Measurements from ENCODE around the gene DAAM2. TPM values are rescaled to one million over a fixed set of nuclear protein-coding genes. Genes with fewer than 3 reads are reported as not detected.

The DAAM2 gene
- total RNA-seq, 6 donors from 2014 or later: 21.0 to 81.7 (median 31.9) TPM

GRCh38 chr6:39948199-39948791 is 156.1 kb downstream of the DAAM2 start:
- H3K27me3 ChIP-seq: no peaks in the 10 kb centered on the region
- no peaks in the 10 kb centered on the region for H3K36me3 ChIP-seq
- TF ChIP-seq EP300 (IDR thresholded peaks at IDR 0.05): no peak
- no peak for TF ChIP-seq POLR2AphosphoS5 (IDR thresholded peaks at IDR 0.05)
- TF ChIP-seq POLR2A (IDR thresholded peaks at IDR 0.05): no peak
- no peak for TF ChIP-seq CTCF (IDR thresholded peaks at IDR 0.05)
- DNase-seq: no peak
- no peak overlapping the region for H3K4me3 ChIP-seq
- no peaks in the 10 kb centered on the region for H3K9me3 ChIP-seq
- ATAC-seq (ENCODE audit: low FRiP score in 2 of 2): no peak
- 74 to 76% methylated on average over 5 of the region's 5 CpGs for WGBS, 2 donors
- H3K4me1 ChIP-seq: no peaks in the 10 kb centered on the region
- H3K27ac ChIP-seq: no peak overlapping the region

GRCh38 chr6:39950125-39950720 is 158.0 kb downstream of the DAAM2 start:
- H3K9me3 ChIP-seq: no peaks in the 10 kb centered on the region
- no peak overlapping the region for H3K27ac ChIP-seq
- ATAC-seq (ENCODE audit: low FRiP score in 2 of 2) (no peak), DNase-seq (no peak)
- no peaks in the 10 kb centered on the region for H3K36me3 ChIP-seq
- H3K4me3 ChIP-seq: no peak overlapping the region
- no peaks in the 10 kb centered on the region for H3K27me3 ChIP-seq
- TF ChIP-seq POLR2AphosphoS5 (IDR thresholded peaks at IDR 0.05) (no peak), CTCF (IDR thresholded peaks at IDR 0.05) (no peak), POLR2A (IDR thresholded peaks at IDR 0.05) (no peak), EP300 (IDR thresholded peaks at IDR 0.05) (no peak)
- no peaks in the 10 kb centered on the region for H3K4me1 ChIP-seq

- Histone ChIP-seq H3K4me1 (no peaks in the 10 kb centered on the region), H3K9me3 (no peaks in the 10 kb centered on the region), H3K27me3 (no peaks in the 10 kb centered on the region), H3K27ac (no peak overlapping the region), H3K4me3 (no peak overlapping the region), H3K36me3 (no peaks in the 10 kb centered on the region)
- WGBS, 2 donors: 73 to 76% methylated on average over 5 of the region's 5 CpGs
- ATAC-seq (ENCODE audit: low FRiP score in 2 of 2) (no peak), DNase-seq (no peak)
- no peak for TF ChIP-seq POLR2A (IDR thresholded peaks at IDR 0.05)
- no peak for TF ChIP-seq EP300 (IDR thresholded peaks at IDR 0.05)
- no peak for TF ChIP-seq CTCF (IDR thresholded peaks at IDR 0.05)
- TF ChIP-seq POLR2AphosphoS5 (IDR thresholded peaks at IDR 0.05): no peak
Measured at GRCh38 chr6:39951191-39951590, 159.0 kb downstream of the DAAM2 start.

GRCh38 chr6:39951716-39952115 is 159.5 kb downstream of the DAAM2 start:
- H3K9me3 ChIP-seq: no peaks in the 10 kb centered on the region
- no peaks in the 10 kb centered on the region for H3K27me3 ChIP-seq
- peak overlapping the region in 1 of 4 donors; percentile 3 for H3K27ac ChIP-seq
- no peaks in the 10 kb centered on the region for H3K4me1 ChIP-seq
- no peaks in the 10 kb centered on the region for H3K36me3 ChIP-seq
- peak in 1 of 2 donors; percentile 18 for ATAC-seq (ENCODE audit: low FRiP score in 2 of 2)
- DNase-seq: no peak
- WGBS, 2 donors: 71 to 88% methylated on average over 1 of the region's 1 CpG
- no peak overlapping the region for H3K4me3 ChIP-seq
- no peak for TF ChIP-seq CTCF (IDR thresholded peaks at IDR 0.05)
- TF ChIP-seq EP300 (IDR thresholded peaks at IDR 0.05): no peak
- no peak for TF ChIP-seq POLR2AphosphoS5 (IDR thresholded peaks at IDR 0.05)
- no peak for TF ChIP-seq POLR2A (IDR thresholded peaks at IDR 0.05)

- DNase-seq: no peak
- Histone ChIP-seq H3K4me1 (no peaks in the 10 kb centered on the region), H3K36me3 (no peaks in the 10 kb centered on the region), H3K27ac (peak overlapping the region in 1 of 4 donors; percentile 3), H3K27me3 (no peaks in the 10 kb centered on the region), H3K4me3 (no peak overlapping the region), H3K9me3 (no peaks in the 10 kb centered on the region)
- TF ChIP-seq POLR2A (IDR thresholded peaks at IDR 0.05): no peak
- no peak for TF ChIP-seq CTCF (IDR thresholded peaks at IDR 0.05)
- no peak for TF ChIP-seq EP300 (IDR thresholded peaks at IDR 0.05)
- WGBS, 2 donors: 83 to 88% methylated on average over 4 of the region's 4 CpGs
- peak in 1 of 2 donors; percentile 54 for ATAC-seq (ENCODE audit: low FRiP score in 2 of 2)
Measured at GRCh38 chr6:39952167-39952566, 160.0 kb downstream of the DAAM2 start.
